A673 (cell line): ENCODE data around the gene SPO11. TPM values are rescaled to one million over a fixed set of nuclear protein-coding genes. Genes with fewer than 3 reads are reported as not detected.

Source experiments
- BruUV-seq: library from RNA; stranded (reverse); fragments of 400-500 nt; replicated peaks from 2 replicates; lab custom pipeline; 2021; lab: Mats Ljungman, UMichigan
- CTCF ChIA-PET: fragments of 300-600 bp; sonication (Branson Sonifier 250); formaldehyde crosslinking; loops from one replicate; lab custom pipeline; 2022; ENCODE audit warnings: antibody characterized with exemption; lab: Charles Lee
- POLR2A ChIA-PET: fragments of 300-600 bp; sonication (Branson Sonifier 250); formaldehyde crosslinking; loops from one replicate; lab custom pipeline; 2022; ENCODE audit warnings: antibody characterized with exemption; ENCODE audit not compliant: low non-redundant PET; lab: Charles Lee
- DNase-seq: peaks from one replicate; pipeline ENCODE4 v3.0.0-alpha.2; 2015; ENCODE audit warnings: low spot score
- H3K27ac ChIP-seq: fragments of 200-600 bp; sonication (generic); 2 replicates; pipeline ENCODE4 v1.5.1; 2016; ENCODE audit warnings: mixed run types, low read depth, mild to moderate bottlenecking, mixed read lengths, antibody characterized with exemption, low read length; ENCODE audit not compliant: poor library complexity, severe bottlenecking
- H3K27me3 ChIP-seq: fragments of 200-600 bp; sonication (generic); replicated peaks from 2 replicates; pipeline ENCODE4 v1.6.1; 2017; ENCODE audit warnings: mixed run types, low read depth, mild to moderate bottlenecking, mixed read lengths, antibody characterized with exemption, low read length; ENCODE audit not compliant: insufficient read depth, poor library complexity
- H3K36me3 ChIP-seq: fragments of 200-600 bp; sonication (generic); 2 replicates; pipeline ENCODE4 v1.6.1; 2016; ENCODE audit warnings: mixed run types, mild to moderate bottlenecking, mixed read lengths, antibody characterized with exemption, low read length; ENCODE audit not compliant: insufficient read depth, poor library complexity, severe bottlenecking
- H3K4me1 ChIP-seq: fragments of 200-600 bp; sonication (generic); 2 replicates; pipeline ENCODE4 v1.6.1; 2017; ENCODE audit warnings: mixed run types, mild to moderate bottlenecking, mixed read lengths, antibody characterized with exemption, low read length; ENCODE audit not compliant: insufficient read depth, poor library complexity, severe bottlenecking
- H3K4me3 ChIP-seq: fragments of 200-600 bp; sonication (generic); 2 replicates; pipeline ENCODE4 v1.5.1; 2016; ENCODE audit warnings: low read depth, mixed run types, mild to moderate bottlenecking, mixed read lengths, low read length; ENCODE audit not compliant: poor library complexity, severe bottlenecking
- H3K9me3 ChIP-seq: fragments of 200-600 bp; sonication (generic); 2 replicates; pipeline ENCODE4 v1.6.1; 2016; ENCODE audit warnings: mixed run types, low read depth, mild to moderate bottlenecking, mixed read lengths, antibody characterized with exemption, low read length; ENCODE audit not compliant: poor library complexity, severe bottlenecking
- EZH2 ChIP-seq: fragments of 200-600 bp; sonication (generic); IDR thresholded peaks from 2 replicates; pipeline ENCODE4 v1.6.1; 2017; ENCODE audit warnings: borderline replicate concordance, low read depth, mild to moderate bottlenecking, mixed read lengths, antibody characterized with exemption, low read length; ENCODE audit not compliant: poor library complexity, severe bottlenecking
- intact Hi-C: fragments of 100-400 bp; cut with micrococcal nuclease; formaldehyde crosslinking; loops from one replicate; pipeline ENCODE4 v1.10.0; 2022; ENCODE audit not compliant: unreplicated experiment
- total RNA-seq: library from RNA; stranded (reverse); gene quantifications from 2 replicates; pipeline ENCODE4 v1.2.3, GENCODE V29; 2021
- TF ChIP-seq, protein P1 (sequence below): fragments of 300-800, 200-600 bp; sonication (generic); conservative IDR thresholded peaks from 2 replicates; pipeline ENCODE4 v1.5.1; 2017; ENCODE audit warnings: low read depth, mild to moderate bottlenecking, antibody characterized with exemption, low read length, moderate library complexity, mixed read lengths

SPO11 gene
- total RNA-seq, 1 experiment from 2014 or later: not detected

DNA sequence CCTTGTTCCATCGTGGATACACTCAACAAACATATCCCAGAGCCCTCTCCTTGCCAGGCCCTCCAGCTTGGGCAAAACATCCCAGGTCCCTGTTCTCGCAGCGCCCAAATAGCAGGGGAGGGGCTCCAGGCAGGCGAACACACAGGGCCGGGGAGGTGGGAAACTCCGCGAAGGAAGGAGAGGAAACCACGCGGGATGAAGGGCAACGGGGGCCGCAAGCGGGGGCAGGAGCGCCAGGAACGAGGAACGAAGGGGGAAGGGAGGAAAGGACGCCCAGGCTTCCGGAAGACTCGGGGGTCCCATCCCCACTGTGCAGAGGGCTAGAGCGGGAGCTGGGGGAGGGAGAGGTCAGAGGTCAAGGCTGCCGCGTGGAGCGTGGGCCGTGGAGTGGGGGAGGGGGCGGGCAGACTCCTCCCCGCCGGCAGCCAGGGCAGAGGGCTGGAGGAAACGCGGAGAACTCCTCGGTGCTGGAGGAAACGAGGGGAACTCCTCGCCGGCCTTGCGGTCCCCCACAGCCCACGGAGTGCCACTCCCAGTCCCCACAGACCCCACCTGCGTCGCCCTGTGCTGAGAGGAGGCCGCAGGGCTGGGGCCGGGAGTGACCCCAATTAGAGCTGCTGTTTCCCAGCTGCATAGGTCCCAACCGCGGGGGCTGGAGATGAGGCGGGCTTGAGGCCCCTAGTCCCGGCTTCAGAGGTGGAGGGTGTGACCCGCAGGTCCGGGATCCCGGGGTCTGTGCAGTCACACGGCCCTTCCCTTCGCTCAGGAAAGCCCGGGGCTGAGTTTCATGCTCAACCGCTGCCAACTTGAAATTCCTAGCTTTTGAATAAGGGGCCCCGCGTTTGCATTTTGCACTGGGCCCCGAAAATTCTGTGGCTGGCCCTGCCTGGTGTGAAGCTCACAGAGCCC, 60.3 kb downstream of the SPO11 start:
- TF ChIP-seq, protein P1, sequence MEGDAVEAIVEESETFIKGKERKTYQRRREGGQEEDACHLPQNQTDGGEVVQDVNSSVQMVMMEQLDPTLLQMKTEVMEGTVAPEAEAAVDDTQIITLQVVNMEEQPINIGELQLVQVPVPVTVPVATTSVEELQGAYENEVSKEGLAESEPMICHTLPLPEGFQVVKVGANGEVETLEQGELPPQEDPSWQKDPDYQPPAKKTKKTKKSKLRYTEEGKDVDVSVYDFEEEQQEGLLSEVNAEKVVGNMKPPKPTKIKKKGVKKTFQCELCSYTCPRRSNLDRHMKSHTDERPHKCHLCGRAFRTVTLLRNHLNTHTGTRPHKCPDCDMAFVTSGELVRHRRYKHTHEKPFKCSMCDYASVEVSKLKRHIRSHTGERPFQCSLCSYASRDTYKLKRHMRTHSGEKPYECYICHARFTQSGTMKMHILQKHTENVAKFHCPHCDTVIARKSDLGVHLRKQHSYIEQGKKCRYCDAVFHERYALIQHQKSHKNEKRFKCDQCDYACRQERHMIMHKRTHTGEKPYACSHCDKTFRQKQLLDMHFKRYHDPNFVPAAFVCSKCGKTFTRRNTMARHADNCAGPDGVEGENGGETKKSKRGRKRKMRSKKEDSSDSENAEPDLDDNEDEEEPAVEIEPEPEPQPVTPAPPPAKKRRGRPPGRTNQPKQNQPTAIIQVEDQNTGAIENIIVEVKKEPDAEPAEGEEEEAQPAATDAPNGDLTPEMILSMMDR: no peak
- TF ChIP-seq EZH2: no peak
- Histone ChIP-seq H3K4me3 (peak overlapping the region; percentile 23), H3K27ac (peak overlapping the region; percentile 50), H3K27me3 (no peaks in the 10 kb centered on the region), H3K9me3 (no peaks in the 10 kb centered on the region), H3K4me1 (peaks cover 18% of the 10 kb centered on the region), H3K36me3 (peaks cover 14% of the 10 kb centered on the region)
- ChIA-PET CTCF (no interaction called here), POLR2A (no interaction called here)
- intact Hi-C loops: no loop called here
- DNase-seq: no peak
- BruUV-seq: no TSS peak

DNA sequence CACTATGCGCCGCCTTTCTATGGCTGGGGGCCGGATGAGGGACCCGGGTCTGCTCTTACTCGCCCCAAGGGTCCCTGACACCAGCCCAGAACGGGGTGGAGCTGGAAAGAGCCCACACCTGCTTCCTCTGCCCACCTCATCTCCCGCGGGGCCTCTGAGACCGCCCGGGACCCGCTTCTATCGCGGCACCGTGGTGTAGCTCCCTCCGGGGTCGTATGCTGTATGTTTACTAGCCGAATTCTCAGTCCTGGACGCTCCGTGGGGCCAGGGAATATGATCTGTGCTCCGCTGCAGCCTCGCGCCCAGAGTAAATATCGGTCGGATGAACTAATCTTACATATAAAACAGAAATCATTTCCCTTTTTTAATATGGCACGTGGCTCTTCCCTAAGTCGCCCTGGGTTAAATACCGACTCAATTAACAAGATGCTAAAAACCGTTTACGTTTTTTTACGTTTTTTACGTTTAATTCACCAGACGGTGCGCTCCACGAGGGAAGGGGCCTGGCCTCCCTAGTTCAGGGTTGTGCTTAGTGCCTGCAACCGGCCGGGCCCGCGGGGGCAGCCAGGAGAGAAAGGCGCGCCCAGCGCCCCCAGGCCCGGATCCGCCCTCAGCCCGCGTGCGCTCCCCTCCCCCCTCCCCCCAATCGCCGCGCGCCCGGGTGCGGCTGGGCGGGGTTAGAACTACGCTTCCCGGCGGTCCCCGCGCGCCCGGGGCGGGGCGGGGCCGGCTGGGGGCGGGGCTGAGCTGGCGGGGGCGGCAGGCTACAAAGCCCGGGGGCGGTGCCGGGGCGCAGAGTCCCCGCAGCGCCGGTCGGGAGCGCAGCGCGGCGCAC, 61.2 kb downstream of the SPO11 start, which contains the start of gene RBM38:
TSS of gene RBM38 (plus strand) at position 793 of the 835 bp plus-strand sequence. CDS start 186 bp downstream, outside the sequence.
- CTCF ChIA-PET: no interaction called here
- POLR2A ChIA-PET: no interaction called here

More for the DNA sequence above, 61.2 kb downstream of the SPO11 start, which contains the start of gene RBM38:
- Histone ChIP-seq H3K36me3 (peaks cover 23% of the 10 kb centered on the region), H3K27ac (peak within 1 kb of the TSS; percentile 63), H3K4me3 (peak within 1 kb of the TSS; percentile 72), H3K9me3 (no peaks in the 10 kb centered on the region), H3K27me3 (no peaks in the 10 kb centered on the region), H3K4me1 (peaks cover 18% of the 10 kb centered on the region)
- intact Hi-C loops: no loop called here
- TF ChIP-seq EZH2: no peak
- TF ChIP-seq, protein P1: no peak
- BruUV-seq: no TSS peak
- peak; percentile 83 for DNase-seq
